Panc1 (cell line): Measurements from ENCODE around the gene HSPB7. TPM values are rescaled to one million over a fixed set of nuclear protein-coding genes. Genes with fewer than 3 reads are reported as not detected.
"Not testable (repeated sequence)": the region's sequence is repeated elsewhere in the genome, so short reads cannot be mapped to it uniquely, and the experiment has no call there.

Experiments used
- ATAC-seq: fragments of 200-7000 bp; cut with Tn5 transposase; 2 replicates; pipeline ENCODE4 v1.9.1; 2020; ENCODE audit warnings: mild to moderate bottlenecking, moderate library complexity
- BruUV-seq: library from RNA; stranded (reverse); fragments of 400-500 nt; replicated peaks from 2 replicates; lab custom pipeline; 2021; lab: Mats Ljungman, UMichigan
- CTCF ChIA-PET: fragments of 300-600 bp; sonication (Branson Sonifier 250); formaldehyde crosslinking; loops from one replicate; lab custom pipeline; 2022; ENCODE audit warnings: antibody characterized with exemption; lab: Charles Lee
- POLR2A ChIA-PET: fragments of 300-600 bp; sonication (Branson Sonifier 250); formaldehyde crosslinking; loops from one replicate; lab custom pipeline; 2022; ENCODE audit warnings: antibody characterized with exemption; lab: Charles Lee
- DNase-seq: peaks from one replicate; pipeline ENCODE4 v3.0.0-alpha.2; 2010; ENCODE audit warnings: low read depth, low spot score
- H3K27ac ChIP-seq: 2 replicates; pipeline ENCODE4 v1.5.1; 2011; ENCODE audit warnings: mild to moderate bottlenecking, low read length, inconsistent platforms
- H3K27me3 ChIP-seq: fragments of 200-500 bp; sonication (Bioruptor generic); 2 replicates; pipeline ENCODE4 v1.6.0; 2014; ENCODE audit warnings: low read length, inconsistent platforms; ENCODE audit not compliant: control insufficient read depth, insufficient read depth
- H3K36me3 ChIP-seq: fragments of 200-500 bp; sonication (Bioruptor generic); 2 replicates; pipeline ENCODE4 v1.5.1; 2014; ENCODE audit warnings: inconsistent platforms, mild to moderate bottlenecking, low read length, moderate library complexity; ENCODE audit not compliant: control insufficient read depth, insufficient read depth
- H3K4me1 ChIP-seq: 2 replicates; pipeline ENCODE4 v1.5.1; 2011; ENCODE audit warnings: inconsistent platforms, mild to moderate bottlenecking, low read length, moderate library complexity; ENCODE audit not compliant: control insufficient read depth, insufficient read depth
- H3K4me3 ChIP-seq, 2 experiments: 2 replicates each; pipeline ENCODE4 v1.5.1; 2011 to 2012; ENCODE audit warnings: low read depth in 2 of 2, low read length in 2 of 2, mild to moderate bottlenecking in 2 of 2, inconsistent platforms in 1 of 2, moderate library complexity in 1 of 2
- H3K9me3 ChIP-seq: fragments of 200-500 bp; sonication (Bioruptor generic); 2 replicates; pipeline ENCODE4 v1.5.1; 2014; ENCODE audit warnings: low read depth, mild to moderate bottlenecking, inconsistent platforms, low read length, moderate library complexity; ENCODE audit not compliant: control insufficient read depth, insufficient read depth
- POLR2AphosphoS5 ChIP-seq: IDR thresholded peaks from 2 replicates; pipeline ENCODE4 v1.6.1; 2012; ENCODE audit warnings: mild to moderate bottlenecking, low read depth, low read length, moderate library complexity
- SIN3A ChIP-seq: IDR thresholded peaks from 2 replicates; pipeline ENCODE4 v1.6.1; 2012; ENCODE audit warnings: low read depth, mild to moderate bottlenecking, low read length, moderate library complexity, borderline replicate concordance; ENCODE audit not compliant: insufficient read depth
- TCF7L2 ChIP-seq: IDR thresholded peaks from 2 replicates; pipeline ENCODE4 v1.6.1; 2011; ENCODE audit warnings: mild to moderate bottlenecking, low read depth, low read length, inconsistent platforms
- in situ Hi-C: cut with HindIII; loops from 2 replicates; pipeline ENCODE4 v1.10.0; 2016; ENCODE audit warnings: low sequenced_read_pairs, low pct_unique_long_range_greater_than_20kb
- intact Hi-C: fragments of 100-400 bp; cut with micrococcal nuclease; formaldehyde crosslinking; loops from one replicate; pipeline ENCODE4 v1.10.0; 2022; ENCODE audit not compliant: unreplicated experiment
- total RNA-seq: library from RNA; stranded (reverse); gene quantifications from one replicate; pipeline ENCODE4 v1.2.1, GENCODE V29; 2021; ENCODE audit not compliant: unreplicated experiment
- TF ChIP-seq, protein P1 (sequence below), 2 experiments: IDR thresholded peaks; 2 replicates each; pipeline ENCODE4 v1.6.1; 2011 to 2012; ENCODE audit warnings: low read depth in 2 of 2, control low read depth in 1 of 2, low read length in 1 of 2, mild to moderate bottlenecking in 1 of 2, moderate library complexity in 1 of 2; ENCODE audit not compliant: insufficient read depth in 1 of 2
- TF ChIP-seq, protein P2 (sequence below): fragments of 450-650 bp; IDR thresholded peaks from 2 replicates; pipeline ENCODE4 v1.5.1; 2017; ENCODE audit warnings: mild to moderate bottlenecking

Gene HSPB7
- total RNA-seq, 1 experiment from 2014 or later = 0.10 TPM

GRCh38 chr1:16021681-16022080, 3.8 kb upstream of the HSPB7 start, which contains the start of gene CLCNKA:
Gene CLCNKA (plus strand): TSS chr1:16022036. CDS start chr1:16022620, 584 bp downstream.
- DNase-seq (no peak), ATAC-seq (no peak)
- intact Hi-C loops (no loop called here), in situ Hi-C loops (no loop called here)
- H3K4me1 ChIP-seq = peaks cover 8% of the 10 kb centered on the region
- POLR2A ChIA-PET = no interaction called here
- H3K4me3 ChIP-seq = no peak within 1 kb of the TSS
- no peaks in the 10 kb centered on the region for H3K9me3 ChIP-seq
- CTCF ChIA-PET = no interaction called here
- H3K27me3 ChIP-seq = no peaks in the 10 kb centered on the region
- H3K27ac ChIP-seq = no peak within 1 kb of the TSS
- no TSS peak for BruUV-seq
- no peak for TF ChIP-seq TCF7L2
- TF ChIP-seq, protein P1, sequence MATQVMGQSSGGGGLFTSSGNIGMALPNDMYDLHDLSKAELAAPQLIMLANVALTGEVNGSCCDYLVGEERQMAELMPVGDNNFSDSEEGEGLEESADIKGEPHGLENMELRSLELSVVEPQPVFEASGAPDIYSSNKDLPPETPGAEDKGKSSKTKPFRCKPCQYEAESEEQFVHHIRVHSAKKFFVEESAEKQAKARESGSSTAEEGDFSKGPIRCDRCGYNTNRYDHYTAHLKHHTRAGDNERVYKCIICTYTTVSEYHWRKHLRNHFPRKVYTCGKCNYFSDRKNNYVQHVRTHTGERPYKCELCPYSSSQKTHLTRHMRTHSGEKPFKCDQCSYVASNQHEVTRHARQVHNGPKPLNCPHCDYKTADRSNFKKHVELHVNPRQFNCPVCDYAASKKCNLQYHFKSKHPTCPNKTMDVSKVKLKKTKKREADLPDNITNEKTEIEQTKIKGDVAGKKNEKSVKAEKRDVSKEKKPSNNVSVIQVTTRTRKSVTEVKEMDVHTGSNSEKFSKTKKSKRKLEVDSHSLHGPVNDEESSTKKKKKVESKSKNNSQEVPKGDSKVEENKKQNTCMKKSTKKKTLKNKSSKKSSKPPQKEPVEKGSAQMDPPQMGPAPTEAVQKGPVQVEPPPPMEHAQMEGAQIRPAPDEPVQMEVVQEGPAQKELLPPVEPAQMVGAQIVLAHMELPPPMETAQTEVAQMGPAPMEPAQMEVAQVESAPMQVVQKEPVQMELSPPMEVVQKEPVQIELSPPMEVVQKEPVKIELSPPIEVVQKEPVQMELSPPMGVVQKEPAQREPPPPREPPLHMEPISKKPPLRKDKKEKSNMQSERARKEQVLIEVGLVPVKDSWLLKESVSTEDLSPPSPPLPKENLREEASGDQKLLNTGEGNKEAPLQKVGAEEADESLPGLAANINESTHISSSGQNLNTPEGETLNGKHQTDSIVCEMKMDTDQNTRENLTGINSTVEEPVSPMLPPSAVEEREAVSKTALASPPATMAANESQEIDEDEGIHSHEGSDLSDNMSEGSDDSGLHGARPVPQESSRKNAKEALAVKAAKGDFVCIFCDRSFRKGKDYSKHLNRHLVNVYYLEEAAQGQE (IDR thresholded peaks at IDR 0.05; ENCODE audit: insufficient read depth in 1 of 2, low read depth in 2 of 2, low read length in 1 of 2) = no peak
- TF ChIP-seq, protein P2, sequence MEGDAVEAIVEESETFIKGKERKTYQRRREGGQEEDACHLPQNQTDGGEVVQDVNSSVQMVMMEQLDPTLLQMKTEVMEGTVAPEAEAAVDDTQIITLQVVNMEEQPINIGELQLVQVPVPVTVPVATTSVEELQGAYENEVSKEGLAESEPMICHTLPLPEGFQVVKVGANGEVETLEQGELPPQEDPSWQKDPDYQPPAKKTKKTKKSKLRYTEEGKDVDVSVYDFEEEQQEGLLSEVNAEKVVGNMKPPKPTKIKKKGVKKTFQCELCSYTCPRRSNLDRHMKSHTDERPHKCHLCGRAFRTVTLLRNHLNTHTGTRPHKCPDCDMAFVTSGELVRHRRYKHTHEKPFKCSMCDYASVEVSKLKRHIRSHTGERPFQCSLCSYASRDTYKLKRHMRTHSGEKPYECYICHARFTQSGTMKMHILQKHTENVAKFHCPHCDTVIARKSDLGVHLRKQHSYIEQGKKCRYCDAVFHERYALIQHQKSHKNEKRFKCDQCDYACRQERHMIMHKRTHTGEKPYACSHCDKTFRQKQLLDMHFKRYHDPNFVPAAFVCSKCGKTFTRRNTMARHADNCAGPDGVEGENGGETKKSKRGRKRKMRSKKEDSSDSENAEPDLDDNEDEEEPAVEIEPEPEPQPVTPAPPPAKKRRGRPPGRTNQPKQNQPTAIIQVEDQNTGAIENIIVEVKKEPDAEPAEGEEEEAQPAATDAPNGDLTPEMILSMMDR = no peak
- no peak for TF ChIP-seq POLR2AphosphoS5
- no peak for TF ChIP-seq SIN3A
- H3K36me3 ChIP-seq = no peaks in the 10 kb centered on the region

DNA sequence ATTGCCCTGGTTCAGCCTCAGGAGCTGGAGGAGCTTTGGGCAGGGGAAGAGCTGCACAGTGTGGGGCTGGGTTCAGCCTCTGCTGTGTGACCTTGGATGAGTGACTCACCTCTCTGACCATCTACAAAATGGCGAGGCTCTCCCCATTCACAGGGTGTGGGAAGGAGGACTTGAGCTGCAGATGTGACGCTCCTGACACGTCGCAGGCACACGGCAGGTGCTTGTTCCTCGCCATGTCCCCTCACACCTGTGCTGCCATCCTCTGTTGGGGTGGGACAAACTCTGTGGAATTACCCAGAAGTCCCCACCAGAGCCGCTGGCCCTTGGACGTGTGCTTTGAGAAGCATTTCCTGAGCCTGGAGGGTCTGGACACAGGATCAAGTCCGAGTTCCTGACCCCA, 3.0 kb upstream of the HSPB7 start:
- POLR2A ChIA-PET, H3K27me3 ChIP-seq, BruUV-seq, H3K4me3 ChIP-seq, H3K27ac ChIP-seq, H3K36me3 ChIP-seq, in situ Hi-C loops, ATAC-seq, intact Hi-C loops, CTCF ChIA-PET, DNase-seq, H3K9me3 ChIP-seq: not testable (repeated sequence)
- peaks cover 13% of the 10 kb centered on the region for H3K4me1 ChIP-seq

DNA sequence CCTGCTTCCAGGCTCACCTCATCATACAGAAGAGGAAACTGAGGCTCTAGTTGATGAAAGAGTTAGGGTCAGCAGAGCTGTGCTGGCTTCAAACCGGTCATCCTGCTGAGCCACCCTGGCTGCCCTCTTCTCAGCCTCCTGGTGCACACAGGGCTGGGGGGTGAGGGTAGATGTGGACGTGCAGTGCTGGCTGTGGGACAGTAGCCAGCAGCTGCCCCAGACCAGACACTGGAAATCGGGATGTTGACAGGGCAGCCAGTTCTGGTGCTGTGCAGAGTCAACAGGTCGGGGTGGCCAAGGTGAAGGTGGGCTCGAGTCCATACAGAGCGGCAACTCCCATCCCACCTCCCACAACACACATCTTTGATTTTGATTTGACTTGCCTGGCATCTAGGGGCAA, 2.5 kb upstream of the HSPB7 start:
- DNase-seq = no peak
- Histone ChIP-seq H3K27ac (no peak overlapping the region), H3K27me3 (no peaks in the 10 kb centered on the region), H3K4me1 (peaks cover 17% of the 10 kb centered on the region), H3K4me3 (no peak overlapping the region), H3K36me3 (no peaks in the 10 kb centered on the region), H3K9me3 (no peaks in the 10 kb centered on the region)
- POLR2A ChIA-PET = no interaction called here
- CTCF ChIA-PET = no interaction called here
- TF ChIP-seq, protein P2 = no peak
- TF ChIP-seq SIN3A (no peak), TCF7L2 (no peak), POLR2AphosphoS5 (no peak)
- TF ChIP-seq, protein P1 (IDR thresholded peaks at IDR 0.05; ENCODE audit: insufficient read depth in 1 of 2, low read depth in 2 of 2, low read length in 1 of 2) = no peak
- in situ Hi-C loops = no loop called here
- intact Hi-C loops = no loop called here
- ATAC-seq = no peak
- BruUV-seq = no TSS peak
